HCT116 (cell line): ENCODE data around the gene TECTA. TPM values are rescaled to one million over a fixed set of nuclear protein-coding genes. Genes with fewer than 3 reads are reported as not detected.

Source experiments
- ATAC-seq: fragments of 200-7000 bp; cut with Tn5 transposase; 2 replicates; pipeline ENCODE4 v1.9.1; 2020; ENCODE audit warnings: mild to moderate bottlenecking, moderate library complexity
- BruUV-seq: library from RNA; stranded (reverse); fragments of 400-500 nt; replicated peaks from 2 replicates; lab custom pipeline; 2021; lab: Mats Ljungman, UMichigan
- CTCF ChIA-PET: fragments of 300-600 bp; sonication (Branson Sonifier 250); formaldehyde crosslinking; loops from one replicate; lab custom pipeline; 2021; ENCODE audit warnings: antibody characterized with exemption; lab: Charles Lee
- POLR2A ChIA-PET: fragments of 300-600, 350-600 bp; sonication (Branson Sonifier 250); formaldehyde crosslinking; loops from one replicate; lab custom pipeline; 2021; ENCODE audit warnings: antibody characterized with exemption; lab: Charles Lee
- RAD21 ChIA-PET, 2 experiments: fragments of 300-600 bp; sonication (Branson Sonifier 250); formaldehyde crosslinking; loops; one replicate each; lab custom pipeline; 2023; ENCODE audit warnings: low total read pairs in 2 of 2; ENCODE audit not compliant: uncharacterized antibody in 2 of 2, unreplicated experiment in 2 of 2, low non-redundant PET in 1 of 2; lab: Charles Lee
- DNase-seq: peaks from one replicate; pipeline ENCODE4 v3.0.0-alpha.2; 2010; ENCODE audit warnings: low read depth, low spot score
- H2AFZ ChIP-seq: fragments of 200-600 bp; shearing (Covaris generic), sonication (generic); 2 replicates; pipeline ENCODE4 v1.6.1; 2017; ENCODE audit warnings: low read depth, mixed run types, mixed read lengths, antibody characterized with exemption, low read length; ENCODE audit not compliant: poor library complexity, severe bottlenecking
- H3K27ac ChIP-seq: 2 replicates; pipeline ENCODE4 v1.5.1; 2012; ENCODE audit warnings: low read depth, low read length
- H3K27me3 ChIP-seq: fragments of 200-600 bp; sonication (generic); 2 replicates; pipeline ENCODE4 v1.6.1; 2016; ENCODE audit warnings: mixed run types, low read length, mixed read lengths; ENCODE audit not compliant: insufficient read depth
- H3K36me3 ChIP-seq, 2 experiments: fragments of 200-500 bp in 1 of 2; fragments of 200-600 bp in 1 of 2; sonication (Bioruptor generic) in 1 of 2; sonication (generic) in 1 of 2; 2 replicates each; pipeline versions ENCODE4 v1.5.1 to v1.6.1; 2014 to 2016; ENCODE audit warnings: low read length in 2 of 2, inconsistent platforms in 1 of 2, mixed read lengths in 1 of 2, mixed run types in 1 of 2; ENCODE audit not compliant: insufficient read depth in 2 of 2, control insufficient read depth in 1 of 2
- H3K4me1 ChIP-seq, 2 experiments: fragments of 200-600 bp in 1 of 2; sonication (generic) in 1 of 2; 2 replicates each; pipeline versions ENCODE4 v1.5.1 to v1.6.1; 2012 to 2017; ENCODE audit warnings: low read length in 2 of 2, inconsistent platforms in 1 of 2, mild to moderate bottlenecking in 1 of 2, mixed read lengths in 1 of 2, mixed run types in 1 of 2, moderate library complexity in 1 of 2; ENCODE audit not compliant: insufficient read depth in 2 of 2, control insufficient read depth in 1 of 2
- H3K4me2 ChIP-seq: fragments of 200-600 bp; sonication (generic); 2 replicates; pipeline ENCODE4 v1.6.1; 2017; ENCODE audit warnings: mixed run types, low read length, mixed read lengths
- H3K4me3 ChIP-seq, 2 experiments: fragments of 200-600 bp in 1 of 2; sonication (generic) in 1 of 2; replicated peaks in 1 of 2; 2 replicates each; pipeline ENCODE4 v1.5.1; 2011 to 2016; ENCODE audit warnings: low read length in 2 of 2, control low read depth in 1 of 2, low read depth in 1 of 2, mild to moderate bottlenecking in 1 of 2, mixed read lengths in 1 of 2, mixed run types in 1 of 2
- H3K79me2 ChIP-seq: fragments of 200-600 bp; sonication (generic); 2 replicates; pipeline ENCODE4 v1.6.1; 2017; ENCODE audit warnings: mild to moderate bottlenecking, mixed run types, low read length, moderate library complexity, mixed read lengths; ENCODE audit not compliant: insufficient read depth
- H3K9ac ChIP-seq: fragments of 200-600 bp; sonication (generic); 2 replicates; pipeline ENCODE4 v1.6.1; 2016; ENCODE audit warnings: low read length, mixed read lengths
- H3K9me2 ChIP-seq: fragments of 200-600 bp; sonication (generic), shearing (Covaris generic); 2 replicates; pipeline ENCODE4 v1.6.1; 2017; ENCODE audit warnings: mixed run types, mild to moderate bottlenecking, moderate library complexity; ENCODE audit not compliant: insufficient read depth
- H3K9me3 ChIP-seq, 2 experiments: fragments of 200-500 bp in 1 of 2; fragments of 200-600 bp in 1 of 2; sonication (Bioruptor generic) in 1 of 2; sonication (generic) in 1 of 2; 2 replicates each; pipeline ENCODE4 v1.6.1; 2014 to 2017; ENCODE audit warnings: low read length in 2 of 2, mixed read lengths in 2 of 2, inconsistent platforms in 1 of 2, low read depth in 1 of 2, mild to moderate bottlenecking in 1 of 2, mixed run types in 1 of 2, moderate library complexity in 1 of 2; ENCODE audit not compliant: control insufficient read depth in 1 of 2, insufficient read depth in 1 of 2
- H4K20me1 ChIP-seq: fragments of 200-600 bp; sonication (generic), shearing (Covaris generic); 2 replicates; pipeline ENCODE4 v1.6.1; 2017; ENCODE audit warnings: mixed run types, mild to moderate bottlenecking, moderate library complexity; ENCODE audit not compliant: insufficient read depth
- ATF3 ChIP-seq: IDR thresholded peaks from 2 replicates; pipeline ENCODE4 v1.6.1; 2012
- CEBPB ChIP-seq: IDR thresholded peaks from 2 replicates; pipeline ENCODE4 v1.6.1; 2012; ENCODE audit warnings: low read depth
- EGR1 ChIP-seq: IDR thresholded peaks from 2 replicates; pipeline ENCODE4 v1.6.1; 2012; ENCODE audit warnings: low read depth
- EZH2 ChIP-seq: fragments of 200-600 bp; sonication (generic); IDR thresholded peaks from 2 replicates; pipeline ENCODE4 v1.6.1; 2017; ENCODE audit warnings: antibody characterized with exemption, mixed run types
- EZH2phosphoT487 ChIP-seq: fragments of 200-600 bp; IDR thresholded peaks from 2 replicates; pipeline ENCODE4 v1.6.1; 2018; ENCODE audit warnings: antibody characterized with exemption, borderline replicate concordance
- FOSL1 ChIP-seq: IDR thresholded peaks from 2 replicates; pipeline ENCODE4 v1.6.1; 2012; ENCODE audit warnings: low read depth
- JUND ChIP-seq: IDR thresholded peaks from 2 replicates; pipeline ENCODE4 v1.6.1; 2012
- POLR2A ChIP-seq: IDR thresholded peaks from 2 replicates; pipeline ENCODE4 v1.7.0; 2011; ENCODE audit warnings: borderline replicate concordance; ENCODE audit not compliant: insufficient read depth, insufficient read length; ENCODE audit errors: extremely low read depth
- POLR2AphosphoS5 ChIP-seq: IDR thresholded peaks from 2 replicates; pipeline ENCODE4 v1.6.1; 2011; ENCODE audit warnings: mild to moderate bottlenecking, low read depth, low read length, moderate library complexity
- REST ChIP-seq: IDR thresholded peaks from 2 replicates; pipeline ENCODE4 v1.6.1; 2012; ENCODE audit warnings: low read depth
- SIN3A ChIP-seq: IDR thresholded peaks from 2 replicates; pipeline ENCODE4 v1.6.1; 2012; ENCODE audit warnings: low read depth
- SP1 ChIP-seq: IDR thresholded peaks from 2 replicates; pipeline ENCODE4 v1.6.1; 2012; ENCODE audit warnings: low read depth
- YY1 ChIP-seq: IDR thresholded peaks from 2 replicates; pipeline ENCODE4 v1.6.1; 2011; ENCODE audit warnings: low read length, low read depth, moderate library complexity, mild to moderate bottlenecking; ENCODE audit not compliant: insufficient replicate concordance; ENCODE audit errors: extremely low read depth
- ZBTB33 ChIP-seq: IDR thresholded peaks from 2 replicates; pipeline ENCODE4 v1.6.1; 2011; ENCODE audit warnings: mild to moderate bottlenecking, low read length, moderate library complexity; ENCODE audit not compliant: insufficient replicate concordance; ENCODE audit errors: extremely low read depth
- ZFX ChIP-seq: fragments of 450-650 bp; IDR thresholded peaks from 2 replicates; pipeline ENCODE4 v1.6.1; 2017
- ZNF274 ChIP-seq: fragments of 200-500 bp; sonication (Bioruptor generic); IDR thresholded peaks from 2 replicates; pipeline ENCODE4 v1.6.1; 2014; ENCODE audit warnings: mild to moderate bottlenecking, low read depth, low read length, inconsistent platforms
- intact Hi-C: fragments of 100-400 bp; cut with micrococcal nuclease; formaldehyde crosslinking; loops from 2 replicates; pipeline ENCODE4 v1.10.0; 2022
- total RNA-seq: library from RNA; stranded (reverse); gene quantifications from one replicate; pipeline ENCODE4 v1.2.1, GENCODE V29; 2021; ENCODE audit not compliant: unreplicated experiment
- TF ChIP-seq, protein P1 (sequence below): IDR thresholded peaks from 2 replicates; pipeline ENCODE4 v1.6.1; 2012

The TECTA gene
- total RNA-seq, 1 experiment from 2014 or later, result 0.81 TPM

DNA sequence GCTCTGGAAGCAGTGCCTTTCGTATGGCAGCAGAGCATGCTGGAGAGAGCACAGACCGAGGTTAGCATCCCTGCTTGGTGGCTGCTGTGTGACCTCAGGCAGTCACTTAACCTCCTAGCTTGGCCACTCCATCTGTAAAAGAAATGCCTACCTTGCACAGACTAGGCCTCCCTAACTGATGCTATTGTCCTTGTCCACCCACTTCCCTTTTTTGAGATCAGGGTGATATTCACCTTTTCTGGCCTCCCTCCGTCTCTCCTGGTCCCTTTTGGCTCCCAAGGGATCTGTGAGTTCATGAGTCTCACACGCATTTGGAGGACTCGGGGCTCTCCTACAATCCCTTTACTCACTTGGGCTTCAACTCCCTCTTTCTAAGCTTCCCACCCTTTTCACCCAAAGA lies 37.2 kb downstream of the TECTA start:
- BruUV-seq, result no TSS peak

More for the DNA sequence above, 37.2 kb downstream of the TECTA start:
- no peaks in the 10 kb centered on the region for H3K4me1 ChIP-seq
- ChIA-PET RAD21 (no interaction called here), CTCF (interaction anchor here (0.9 kb wide), 1 partner anchor 8 kb away, joined by 3 read pairs; no protein-coding TSS in a partner anchor), POLR2A (no interaction called here)
- no peaks in the 10 kb centered on the region for H3K9me2 ChIP-seq
- H3K27ac ChIP-seq, result no peak overlapping the region
- DNase-seq (no peak), ATAC-seq (no peak)
- no peaks in the 10 kb centered on the region for H3K27me3 ChIP-seq
- TF ChIP-seq JUND (no peak), EZH2 (no peak), REST (no peak), CEBPB (no peak), FOSL1 (no peak), POLR2AphosphoS5 (no peak), SIN3A (no peak), SP1 (no peak), ZNF274 (no peak), EGR1 (no peak), ZFX (no peak), EZH2phosphoT487 (no peak), POLR2A (no peak), ATF3 (no peak), ZBTB33 (no peak), YY1 (no peak)
- TF ChIP-seq, protein P1, sequence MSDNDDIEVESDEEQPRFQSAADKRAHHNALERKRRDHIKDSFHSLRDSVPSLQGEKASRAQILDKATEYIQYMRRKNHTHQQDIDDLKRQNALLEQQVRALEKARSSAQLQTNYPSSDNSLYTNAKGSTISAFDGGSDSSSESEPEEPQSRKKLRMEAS, result no peak
- H3K36me3 ChIP-seq, result no peaks in the 10 kb centered on the region
- intact Hi-C loops, result no loop called here
- H4K20me1 ChIP-seq, result no peaks in the 10 kb centered on the region
- no peaks in the 10 kb centered on the region for H3K79me2 ChIP-seq
- no peak overlapping the region for H3K4me3 ChIP-seq
- no peak overlapping the region for H2AFZ ChIP-seq
- no peak overlapping the region for H3K9ac ChIP-seq
- no peak overlapping the region for H3K4me2 ChIP-seq
- no peaks in the 10 kb centered on the region for H3K9me3 ChIP-seq
